Skeletal muscle cell (primary cell): ENCODE data around the gene WDR88.
"Not testable (repeated sequence)": the region's sequence is repeated elsewhere in the genome, so short reads cannot be mapped to it uniquely, and the experiment has no call there.

ENCODE experiments used
- DNase-seq: peaks from one replicate; pipeline ENCODE4 v3.0.0-alpha.2; 2010; ENCODE audit warnings: low read depth
- H3K4me3 ChIP-seq: 2 replicates; pipeline ENCODE4 v1.5.1; 2011; ENCODE audit warnings: low read depth, mild to moderate bottlenecking, control low read depth, low read length, moderate library complexity

WDR88 gene

GRCh38 chr19:33124207-33125098, 7.5 kb upstream of the WDR88 start:
- DNase-seq = no peak
- H3K4me3 ChIP-seq = no peak overlapping the region

GRCh38 chr19:33125929-33126388, 6.0 kb upstream of the WDR88 start:
- H3K4me3 ChIP-seq = no peak overlapping the region
- DNase-seq = peak; percentile 25

- H3K4me3 ChIP-seq, DNase-seq: not testable (repeated sequence)
Observed at GRCh38 chr19:33126712-33127111, 5.2 kb upstream of the WDR88 start.

- DNase-seq = no peak
- H3K4me3 ChIP-seq = no peak overlapping the region
Observed at GRCh38 chr19:33129901-33130300, 2.0 kb upstream of the WDR88 start.

DNA sequence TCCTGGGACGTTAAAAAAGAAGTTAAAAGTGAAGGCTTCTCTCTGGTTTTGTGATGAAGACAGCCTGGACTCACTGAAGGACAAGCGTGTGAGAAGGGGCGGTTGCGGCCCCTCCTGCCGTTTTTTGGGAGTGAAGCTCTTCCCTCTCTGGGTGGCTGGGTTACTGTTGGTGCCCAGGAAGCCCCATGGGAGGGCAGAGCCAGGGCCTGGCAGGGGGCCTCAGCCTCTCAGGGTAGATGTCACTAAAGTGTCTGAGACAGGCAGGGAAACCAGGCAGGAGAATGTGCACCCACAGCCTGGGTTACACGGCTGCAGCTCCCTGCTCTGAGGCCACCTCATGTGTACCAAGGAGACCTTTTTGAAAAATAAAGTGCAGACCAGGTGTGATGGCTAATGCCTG, 1.5 kb upstream of the WDR88 start:
- DNase-seq = no peak
- H3K4me3 ChIP-seq = no peak overlapping the region

DNA sequence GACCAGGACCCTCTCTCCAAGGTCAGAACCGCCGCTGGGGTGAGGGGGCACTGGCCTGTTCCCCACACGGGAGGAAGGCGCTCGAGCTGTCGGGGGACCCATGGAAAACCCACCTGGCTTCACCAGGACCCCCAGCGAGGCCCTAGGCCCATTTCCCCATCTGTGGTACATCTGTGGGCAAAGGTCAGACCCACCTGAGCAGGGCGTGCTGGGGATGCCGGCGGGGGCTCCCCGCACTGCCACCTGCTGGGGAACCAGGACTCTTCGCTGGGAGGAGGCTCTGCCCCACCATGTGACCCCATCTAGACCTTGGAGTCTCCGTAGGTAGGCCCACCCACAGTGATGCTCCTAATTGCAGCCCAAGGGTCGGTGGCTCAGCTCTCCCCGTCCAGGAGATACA, 511 bp downstream of the WDR88 start:
- no peak overlapping the region for H3K4me3 ChIP-seq
- no peak for DNase-seq

GRCh38 chr19:33133438-33134031, 1.6 kb downstream of the WDR88 start:
- H3K4me3 ChIP-seq = no peak overlapping the region
- DNase-seq = no peak

- no peak for DNase-seq
- no peak overlapping the region for H3K4me3 ChIP-seq
Observed at GRCh38 chr19:33134571-33135041, 2.7 kb downstream of the WDR88 start.

DNA sequence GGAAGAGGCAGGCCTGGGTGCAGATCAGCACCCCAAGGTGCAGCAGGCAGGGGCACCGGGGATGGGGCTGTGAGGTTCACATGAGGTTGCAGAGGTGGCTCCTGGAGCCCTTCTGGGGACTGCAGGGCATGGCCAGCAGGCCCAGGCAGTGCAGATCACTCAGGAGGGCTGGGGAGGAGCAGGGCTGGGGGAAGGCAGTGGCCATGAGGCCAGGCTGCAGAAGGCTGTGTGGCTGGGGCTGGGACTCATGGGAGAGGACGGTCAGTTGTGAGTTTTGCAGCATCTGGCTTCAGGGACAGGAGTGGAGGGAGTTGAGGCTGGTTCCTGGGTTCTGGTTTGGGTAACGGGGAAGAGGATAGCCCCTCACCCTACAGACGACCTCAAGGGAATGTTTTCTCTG, 7.3 kb downstream of the WDR88 start:
- DNase-seq = no peak
- H3K4me3 ChIP-seq = no peak overlapping the region

GRCh38 chr19:33143897-33144405, 12.0 kb downstream of the WDR88 start:
- DNase-seq = no peak
- H3K4me3 ChIP-seq = no peak overlapping the region

DNA sequence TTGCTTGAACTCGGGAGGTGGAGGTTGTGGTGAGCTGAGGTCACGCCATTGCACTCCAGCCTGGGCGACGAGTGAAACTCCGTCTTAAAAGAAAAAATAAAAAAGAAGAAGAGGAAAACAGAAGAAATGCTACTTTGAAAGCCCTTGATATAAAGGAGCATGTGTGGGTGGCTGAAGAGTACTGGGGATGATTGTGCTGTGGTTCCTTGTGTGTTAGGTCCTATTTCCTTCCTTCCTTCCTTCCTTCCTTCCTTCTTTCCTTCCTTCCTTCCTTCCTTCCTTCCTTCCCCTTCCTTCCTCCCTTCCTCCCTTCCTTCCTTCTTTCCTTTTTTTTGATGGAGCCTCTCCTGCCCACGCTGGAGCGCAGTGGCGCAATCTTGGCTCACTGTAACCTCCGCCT, 14.3 kb downstream of the WDR88 start:
- DNase-seq = no peak
- H3K4me3 ChIP-seq = no peak overlapping the region

DNA sequence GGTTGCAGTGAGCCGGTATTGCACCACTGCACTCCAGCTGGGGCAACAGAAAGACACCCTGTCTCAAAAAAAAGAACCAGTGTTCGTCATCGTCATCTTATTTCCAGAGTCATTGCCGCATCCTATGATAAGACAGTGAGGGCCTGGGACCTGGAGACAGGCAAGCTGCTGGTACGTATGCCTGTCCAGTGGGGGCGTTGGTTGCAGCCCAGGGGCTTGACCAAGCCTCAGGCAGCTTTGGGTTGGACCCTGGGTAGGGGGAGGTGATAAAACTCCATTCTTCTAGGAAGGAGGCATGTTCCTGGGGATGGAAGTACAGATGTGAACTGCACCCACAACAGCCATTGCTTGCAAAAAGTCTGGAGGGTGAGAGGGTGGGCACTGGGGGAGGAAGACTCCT, 15.6 kb downstream of the WDR88 start:
- DNase-seq = no peak
- H3K4me3 ChIP-seq = no peak overlapping the region

GRCh38 chr19:33150852-33151518, 19.1 kb downstream of the WDR88 start:
- no peak for DNase-seq
- no peak overlapping the region for H3K4me3 ChIP-seq

GRCh38 chr19:33152176-33152575, 20.3 kb downstream of the WDR88 start:
- H3K4me3 ChIP-seq = no peak overlapping the region
- no peak for DNase-seq

DNA sequence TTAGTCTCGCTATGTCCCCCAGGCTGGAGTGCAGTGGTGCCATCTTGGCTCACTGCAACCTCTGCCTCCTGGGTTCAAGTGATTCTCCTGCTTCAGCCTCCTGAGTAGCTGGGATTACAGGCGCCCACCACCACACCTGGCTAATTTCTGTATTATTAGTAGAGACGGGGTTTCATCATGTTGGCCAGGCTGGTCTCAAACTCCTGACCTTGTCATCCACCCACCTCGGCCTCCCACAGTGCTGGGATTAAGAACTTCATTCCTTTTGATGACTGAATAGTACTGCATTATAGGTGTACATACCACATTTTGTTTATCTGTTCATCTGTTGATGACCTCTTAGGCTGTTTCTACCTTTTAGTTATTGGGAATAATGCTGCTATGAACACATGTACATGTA, 20.7 kb downstream of the WDR88 start:
- DNase-seq, H3K4me3 ChIP-seq: not testable (repeated sequence)

DNA sequence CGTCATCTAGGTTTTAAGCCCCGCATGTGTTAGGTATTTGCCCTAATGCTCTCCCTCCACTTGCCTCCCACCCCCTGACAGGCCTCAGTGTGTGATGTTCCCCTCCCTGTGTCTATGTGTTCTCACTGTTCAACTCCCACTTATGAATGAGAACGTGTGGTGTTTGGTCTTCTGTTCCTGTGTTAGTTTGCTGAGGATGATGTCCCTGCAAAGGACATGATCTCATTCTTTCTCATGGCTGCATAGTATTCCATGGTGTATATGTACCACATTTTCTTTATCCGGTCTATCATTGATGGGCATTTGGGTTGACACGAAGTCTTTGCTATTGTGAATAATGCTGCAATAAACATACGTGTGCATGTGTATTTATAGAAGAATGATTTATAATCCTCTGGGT, 22.4 kb downstream of the WDR88 start:
- not testable (repeated sequence) for H3K4me3 ChIP-seq, DNase-seq

DNA sequence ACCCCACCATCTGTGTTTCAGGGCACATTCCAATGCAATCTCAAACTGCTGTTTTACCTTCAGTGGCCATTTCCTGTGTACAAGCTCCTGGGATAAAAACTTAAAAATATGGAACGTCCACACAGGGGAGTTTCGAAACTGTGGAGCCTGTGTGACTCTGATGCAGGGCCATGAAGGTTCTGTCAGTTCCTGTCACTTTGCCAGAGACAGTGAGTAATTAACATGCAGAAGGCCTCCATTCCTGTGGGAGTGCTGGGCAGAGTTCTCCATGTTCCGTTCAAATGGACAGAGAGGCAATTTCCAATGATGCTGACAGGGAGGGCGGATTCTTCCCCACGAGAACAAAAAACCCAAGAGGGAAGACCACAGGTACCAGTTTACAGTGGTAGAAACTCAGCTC, 24.4 kb downstream of the WDR88 start:
- H3K4me3 ChIP-seq = no peak overlapping the region
- peak; percentile 45 for DNase-seq

DNA sequence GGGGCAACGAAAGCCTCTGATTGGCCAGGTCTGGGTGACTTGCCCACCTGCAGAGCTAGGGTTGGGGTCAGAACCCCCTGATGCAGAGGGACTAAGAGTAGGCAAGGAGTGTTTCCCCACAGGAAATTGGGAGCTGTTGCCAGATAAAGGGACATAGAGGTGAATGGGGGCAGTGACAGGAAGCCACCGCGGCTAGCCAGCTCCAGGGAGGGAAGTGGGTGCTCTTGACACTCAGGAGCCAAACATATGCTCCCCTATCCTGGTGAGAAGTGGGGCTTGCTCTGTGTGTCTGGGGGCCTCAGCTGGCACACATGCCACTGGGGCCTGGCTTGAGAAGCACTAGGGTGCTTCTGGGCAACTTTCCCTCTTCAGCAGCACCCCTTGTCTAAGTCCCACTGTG, 26.0 kb downstream of the WDR88 start:
- no peak for DNase-seq

GRCh38 chr19:33158365-33158764, 26.5 kb downstream of the WDR88 start:
- H3K4me3 ChIP-seq = no peak overlapping the region
- no peak for DNase-seq

More for the DNA sequence above, 26.0 kb downstream of the WDR88 start:
- no peak overlapping the region for H3K4me3 ChIP-seq

DNA sequence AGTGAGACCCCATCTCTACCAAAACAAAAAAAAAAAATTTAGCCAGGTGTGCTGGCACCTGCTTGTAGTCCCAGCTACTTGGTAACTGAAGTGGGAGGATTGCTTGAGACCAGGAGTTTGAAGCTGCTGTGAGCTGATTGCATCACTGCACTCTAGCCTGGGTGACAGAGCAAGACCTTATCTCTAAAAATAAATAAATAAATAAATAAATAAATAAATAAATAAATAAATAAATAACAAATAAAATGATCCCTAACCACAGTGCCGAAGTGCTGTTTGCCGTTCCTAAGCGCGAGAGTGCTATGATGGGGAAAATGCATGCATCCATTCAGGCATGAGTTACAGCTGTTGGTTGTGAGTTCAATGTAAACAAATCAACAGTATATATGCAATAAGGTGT, 27.2 kb downstream of the WDR88 start:
- no peak for DNase-seq
- no peak overlapping the region for H3K4me3 ChIP-seq
